Parathyroid adenoma (tissue), 2 donors: ENCODE measurements around the gene LRSAM1.
A peak's percentile ranks its signal among the peaks of the same experiment; 100 is the strongest.

ENCODE experiments used
- H2AFZ ChIP-seq: fragments of 300-600 bp; sonication (generic); one replicate; pipeline ENCODE4 v1.7.0; 2017; ENCODE audit warnings: antibody characterized with exemption, mild to moderate bottlenecking
- H3K27ac ChIP-seq: fragments of 300-600 bp; sonication (generic); one replicate; pipeline ENCODE4 v1.7.0; 2017
- H3K27me3 ChIP-seq: fragments of 300-600 bp; sonication (generic); one replicate; pipeline ENCODE4 v1.7.0; 2017; ENCODE audit warnings: low read length; ENCODE audit not compliant: control insufficient read depth, insufficient read depth
- H3K36me3 ChIP-seq: fragments of 300-600 bp; sonication (generic); one replicate; pipeline ENCODE4 v1.7.0; 2017; ENCODE audit warnings: low read length; ENCODE audit not compliant: control insufficient read depth, insufficient read depth
- H3K4me1 ChIP-seq: fragments of 300-600 bp; sonication (generic); one replicate; pipeline ENCODE4 v1.7.0; 2017; ENCODE audit warnings: control low read depth
- H3K4me2 ChIP-seq: fragments of 300-600 bp; sonication (generic); one replicate; pipeline ENCODE4 v1.7.0; 2017; ENCODE audit warnings: low read length
- H3K4me3 ChIP-seq: fragments of 300-600 bp; sonication (generic); one replicate; pipeline ENCODE4 v1.7.0; 2017; ENCODE audit warnings: low read depth, low read length
- H3K79me2 ChIP-seq: fragments of 300-600 bp; sonication (generic); one replicate; pipeline ENCODE4 v1.7.0; 2017; ENCODE audit warnings: control low read depth
- H3K9ac ChIP-seq: fragments of 300-600 bp; sonication (generic); one replicate; pipeline ENCODE4 v1.7.0; 2017; ENCODE audit warnings: mild to moderate bottlenecking
- H3K9me3 ChIP-seq: fragments of 300-600 bp; sonication (generic); one replicate; pipeline ENCODE4 v1.7.0; 2017; ENCODE audit warnings: low read length; ENCODE audit not compliant: control insufficient read depth
- TF ChIP-seq, protein P1 (sequence below): fragments of 300-600 bp; sonication (generic); IDR thresholded peaks from one replicate; pipeline ENCODE4 v1.7.0; 2017; ENCODE audit warnings: antibody characterized with exemption, mild to moderate bottlenecking
- donor health status: primary hyperparathyroidism.

Gene LRSAM1

DNA sequence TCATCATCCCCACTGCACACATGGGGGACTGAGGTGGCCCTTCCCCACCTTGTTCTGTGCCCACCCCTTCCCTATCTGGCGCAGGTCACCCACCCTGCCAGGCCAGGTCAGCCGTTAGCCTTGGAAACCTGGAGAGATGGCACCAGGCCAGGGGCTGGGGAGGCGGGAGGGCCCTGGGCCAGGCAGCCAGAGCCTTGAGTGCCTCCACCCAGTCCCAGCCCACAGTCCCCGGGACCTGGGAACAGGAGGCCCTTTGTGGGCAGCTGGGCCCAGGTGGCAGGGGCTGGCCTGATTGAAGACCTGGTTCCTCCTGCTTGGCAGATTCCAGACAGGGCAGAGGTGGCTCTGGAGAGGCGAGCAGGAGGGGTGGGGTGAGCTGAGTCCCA is 70.6 kb downstream of the LRSAM1 start:
- no peak overlapping the region for H2AFZ ChIP-seq
- no peaks in the 10 kb centered on the region for H3K9me3 ChIP-seq
- H3K27me3 ChIP-seq = no peaks in the 10 kb centered on the region
- no peak overlapping the region for H3K4me2 ChIP-seq
- H3K4me3 ChIP-seq = no peak overlapping the region
- H3K4me1 ChIP-seq = no peaks in the 10 kb centered on the region
- H3K36me3 ChIP-seq = no peaks in the 10 kb centered on the region
- TF ChIP-seq, protein P1, sequence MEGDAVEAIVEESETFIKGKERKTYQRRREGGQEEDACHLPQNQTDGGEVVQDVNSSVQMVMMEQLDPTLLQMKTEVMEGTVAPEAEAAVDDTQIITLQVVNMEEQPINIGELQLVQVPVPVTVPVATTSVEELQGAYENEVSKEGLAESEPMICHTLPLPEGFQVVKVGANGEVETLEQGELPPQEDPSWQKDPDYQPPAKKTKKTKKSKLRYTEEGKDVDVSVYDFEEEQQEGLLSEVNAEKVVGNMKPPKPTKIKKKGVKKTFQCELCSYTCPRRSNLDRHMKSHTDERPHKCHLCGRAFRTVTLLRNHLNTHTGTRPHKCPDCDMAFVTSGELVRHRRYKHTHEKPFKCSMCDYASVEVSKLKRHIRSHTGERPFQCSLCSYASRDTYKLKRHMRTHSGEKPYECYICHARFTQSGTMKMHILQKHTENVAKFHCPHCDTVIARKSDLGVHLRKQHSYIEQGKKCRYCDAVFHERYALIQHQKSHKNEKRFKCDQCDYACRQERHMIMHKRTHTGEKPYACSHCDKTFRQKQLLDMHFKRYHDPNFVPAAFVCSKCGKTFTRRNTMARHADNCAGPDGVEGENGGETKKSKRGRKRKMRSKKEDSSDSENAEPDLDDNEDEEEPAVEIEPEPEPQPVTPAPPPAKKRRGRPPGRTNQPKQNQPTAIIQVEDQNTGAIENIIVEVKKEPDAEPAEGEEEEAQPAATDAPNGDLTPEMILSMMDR = no peak
- peak overlapping the region; percentile 65 for H3K27ac ChIP-seq
- no peaks in the 10 kb centered on the region for H3K79me2 ChIP-seq
- no peak overlapping the region for H3K9ac ChIP-seq

DNA sequence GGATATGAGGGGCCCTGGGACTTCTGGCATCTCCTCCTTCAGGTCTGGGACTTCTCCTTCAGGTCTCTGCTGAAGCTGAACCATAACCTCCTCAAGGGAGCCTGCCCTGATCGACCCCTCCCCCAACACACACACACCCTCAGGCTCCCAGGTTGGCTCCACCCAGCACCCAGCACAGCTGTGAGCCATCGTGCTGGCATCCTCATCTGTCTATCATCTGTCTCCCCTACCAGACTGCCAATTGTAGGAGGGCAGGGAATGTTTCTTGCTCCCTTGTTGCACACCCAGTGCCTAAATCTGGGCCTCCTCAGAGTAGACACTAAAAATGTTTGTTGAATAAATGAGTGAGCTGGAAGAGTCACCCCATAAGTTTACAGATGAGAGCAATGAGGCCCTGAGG is 71.4 kb downstream of the LRSAM1 start:
- H3K4me3 ChIP-seq = no peak overlapping the region
- no peak overlapping the region for H3K9ac ChIP-seq
- H3K79me2 ChIP-seq = no peaks in the 10 kb centered on the region
- no peaks in the 10 kb centered on the region for H3K36me3 ChIP-seq
- no peak overlapping the region for H3K4me2 ChIP-seq
- no peaks in the 10 kb centered on the region for H3K4me1 ChIP-seq
- H3K9me3 ChIP-seq = no peaks in the 10 kb centered on the region
- TF ChIP-seq, protein P1 = no peak
- H2AFZ ChIP-seq = no peak overlapping the region
- no peak overlapping the region for H3K27ac ChIP-seq
- H3K27me3 ChIP-seq = no peaks in the 10 kb centered on the region

DNA sequence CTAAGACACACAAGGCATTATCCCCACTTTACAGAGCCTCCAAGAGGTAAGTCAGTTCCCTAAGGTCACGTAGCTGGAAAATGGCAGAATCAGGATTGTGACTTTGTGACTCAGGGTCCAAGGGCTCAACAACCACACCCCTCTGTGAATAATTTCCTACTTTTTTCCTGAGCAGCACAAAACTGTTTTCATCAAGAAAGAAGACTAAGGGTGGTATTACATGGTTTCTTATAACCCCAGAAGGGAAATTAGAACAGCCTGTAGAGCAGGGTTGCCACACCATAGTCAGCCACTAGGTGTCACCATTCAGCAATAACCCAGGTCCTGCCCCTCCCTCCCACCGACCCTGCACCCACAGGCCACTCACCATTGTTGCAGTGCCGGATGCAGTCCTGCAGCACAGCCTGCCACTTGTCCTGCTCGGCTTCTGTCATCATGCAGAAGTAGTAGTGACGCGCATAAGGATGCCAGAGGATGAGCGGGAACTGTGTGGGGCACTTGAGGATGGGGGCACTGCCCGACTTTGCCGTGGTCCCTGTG is 72.1 kb downstream of the LRSAM1 start:
- Histone ChIP-seq H3K36me3 (no peaks in the 10 kb centered on the region), H3K9me3 (no peaks in the 10 kb centered on the region), H3K4me2 (no peak overlapping the region)

DNA sequence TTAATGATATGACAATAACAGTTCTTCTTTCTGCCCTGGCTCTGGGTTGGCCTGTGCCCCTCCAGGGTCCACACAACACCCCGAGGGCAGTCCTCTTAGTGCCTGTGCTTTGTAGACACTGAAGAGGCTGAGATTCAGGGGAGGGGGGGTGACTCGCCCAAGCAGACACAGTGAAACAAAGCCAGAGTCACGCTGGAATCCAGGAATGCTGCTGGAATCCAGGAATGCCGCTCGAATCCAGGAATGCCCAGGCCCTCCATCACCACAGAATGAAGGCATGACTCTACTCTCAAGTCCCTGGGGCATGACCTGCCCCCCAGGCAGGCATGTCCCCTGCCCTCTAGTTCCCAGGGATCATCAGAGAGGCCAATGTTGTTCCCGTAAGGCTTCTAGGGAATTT is 73.1 kb downstream of the LRSAM1 start:
- Histone ChIP-seq H3K36me3 (no peaks in the 10 kb centered on the region), H3K4me1 (peaks cover 8% of the 10 kb centered on the region), H3K79me2 (no peaks in the 10 kb centered on the region), H3K9me3 (no peaks in the 10 kb centered on the region), H3K27me3 (no peaks in the 10 kb centered on the region), H3K4me2 (no peak overlapping the region), H3K9ac (no peak overlapping the region), H3K27ac (no peak overlapping the region), H2AFZ (no peak overlapping the region), H3K4me3 (no peak overlapping the region)
- TF ChIP-seq, protein P1 = no peak

More for the DNA sequence above, 72.1 kb downstream of the LRSAM1 start:
- H3K27me3 ChIP-seq = no peaks in the 10 kb centered on the region
- H3K4me1 ChIP-seq = peaks cover 5% of the 10 kb centered on the region
- H3K79me2 ChIP-seq = no peaks in the 10 kb centered on the region
- H3K9ac ChIP-seq = no peak overlapping the region
- H3K4me3 ChIP-seq = no peak overlapping the region
- no peak overlapping the region for H2AFZ ChIP-seq
- H3K27ac ChIP-seq = no peak overlapping the region
- TF ChIP-seq, protein P1 = peak; percentile 21
